Vagina (tissue), 2 donors: ENCODE measurements around the gene FAM83B. TPM values are rescaled to one million over a fixed set of nuclear protein-coding genes. Genes with fewer than 3 reads are reported as not detected.

Experiments used
- DNase-seq, 2 donors: peaks; one replicate each; pipeline ENCODE4 v3.0.0-alpha.2; 2017; ENCODE audit errors: extremely low spot score in 2 of 2
- H3K27ac ChIP-seq: fragments of 200-600 bp; sonication (generic); one replicate; pipeline ENCODE4 v1.5.1; 2019
- H3K27me3 ChIP-seq: fragments of 200-600 bp; sonication (generic); one replicate; pipeline ENCODE4 v1.5.1; 2019
- H3K36me3 ChIP-seq, 2 donors: fragments of 200-600 bp; sonication (generic); one replicate each; pipeline ENCODE4 v1.5.1; 2017 to 2019
- H3K4me1 ChIP-seq: fragments of 200-600 bp; sonication (generic); one replicate; pipeline ENCODE4 v1.5.1; 2019
- H3K4me3 ChIP-seq, 2 donors: fragments of 200-600 bp; sonication (generic); 1 replicate in 1 of 2; 2 replicates in 1 of 2; pipeline ENCODE4 v1.5.1; 2016 to 2019
- H3K9me3 ChIP-seq: fragments of 200-600 bp; sonication (generic); one replicate; pipeline ENCODE4 v1.5.1; 2019
- POLR2A ChIP-seq, 2 donors: fragments of 450-650 bp; IDR thresholded peaks; one replicate each; pipeline ENCODE4 v1.6.1; 2017; ENCODE audit warnings: antibody characterized with exemption in 2 of 2, mild to moderate bottlenecking in 2 of 2, moderate library complexity in 2 of 2
- POLR2AphosphoS5 ChIP-seq, 2 donors: sonication (generic); formaldehyde crosslinking; IDR thresholded peaks; one replicate each; pipeline ENCODE4 v1.9.0; 2017; ENCODE audit warnings: antibody characterized with exemption in 2 of 2, mild to moderate bottlenecking in 2 of 2, low read depth in 1 of 2; ENCODE audit not compliant: insufficient read depth in 1 of 2
- intact Hi-C: fragments of 100-400 bp; cut with DNase I; formaldehyde crosslinking; loops from one replicate; pipeline ENCODE4 v1.15.1; 2023
- total RNA-seq: library from RNA; depleted of rRNA; stranded (reverse); fragments of >200 nt; gene quantifications from one replicate; pipeline ENCODE4 v1.2.3, GENCODE V29; 2016
- TF ChIP-seq, protein P1 (sequence below), 3 experiments: fragments of 450-650 bp in 2 of 3; fragments of 200-600 bp in 1 of 3; sonication (generic) in 1 of 3; IDR thresholded peaks; one replicate each; pipeline ENCODE4 v1.5.1; 2017 to 2019; ENCODE audit warnings: antibody characterized with exemption in 3 of 3, mild to moderate bottlenecking in 2 of 3, moderate library complexity in 2 of 3

FAM83B gene
- total RNA-seq, 1 donor from 2014 or later = 35.8 TPM

DNA sequence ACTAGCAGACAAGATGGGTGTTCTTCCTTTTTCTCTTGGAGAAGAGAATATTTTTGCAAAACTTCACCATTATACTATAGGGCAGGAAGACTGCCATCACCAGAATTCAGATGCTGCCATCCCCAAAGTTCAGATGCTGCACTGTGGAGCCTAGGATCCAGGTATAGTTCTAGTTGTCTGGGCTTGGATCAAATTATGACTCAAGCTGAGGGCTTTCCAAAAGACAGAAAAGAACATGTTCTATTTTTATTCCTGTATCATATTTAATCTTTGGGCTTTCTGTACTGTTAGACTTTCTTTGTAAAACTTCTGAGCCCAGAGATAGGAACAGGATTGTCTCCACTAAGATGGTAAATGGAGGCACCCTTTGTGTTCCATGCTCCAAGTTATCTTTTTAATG lies 22.0 kb downstream of the FAM83B start:
- TF ChIP-seq POLR2AphosphoS5 (IDR thresholded peaks at IDR 0.05; ENCODE audit: insufficient read depth in 1 of 2, low read depth in 1 of 2) = no peak
- TF ChIP-seq POLR2A (IDR thresholded peaks at IDR 0.05) = no peak
- TF ChIP-seq, protein P1, sequence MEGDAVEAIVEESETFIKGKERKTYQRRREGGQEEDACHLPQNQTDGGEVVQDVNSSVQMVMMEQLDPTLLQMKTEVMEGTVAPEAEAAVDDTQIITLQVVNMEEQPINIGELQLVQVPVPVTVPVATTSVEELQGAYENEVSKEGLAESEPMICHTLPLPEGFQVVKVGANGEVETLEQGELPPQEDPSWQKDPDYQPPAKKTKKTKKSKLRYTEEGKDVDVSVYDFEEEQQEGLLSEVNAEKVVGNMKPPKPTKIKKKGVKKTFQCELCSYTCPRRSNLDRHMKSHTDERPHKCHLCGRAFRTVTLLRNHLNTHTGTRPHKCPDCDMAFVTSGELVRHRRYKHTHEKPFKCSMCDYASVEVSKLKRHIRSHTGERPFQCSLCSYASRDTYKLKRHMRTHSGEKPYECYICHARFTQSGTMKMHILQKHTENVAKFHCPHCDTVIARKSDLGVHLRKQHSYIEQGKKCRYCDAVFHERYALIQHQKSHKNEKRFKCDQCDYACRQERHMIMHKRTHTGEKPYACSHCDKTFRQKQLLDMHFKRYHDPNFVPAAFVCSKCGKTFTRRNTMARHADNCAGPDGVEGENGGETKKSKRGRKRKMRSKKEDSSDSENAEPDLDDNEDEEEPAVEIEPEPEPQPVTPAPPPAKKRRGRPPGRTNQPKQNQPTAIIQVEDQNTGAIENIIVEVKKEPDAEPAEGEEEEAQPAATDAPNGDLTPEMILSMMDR (IDR thresholded peaks at IDR 0.05) = no peak
- no peaks in the 10 kb centered on the region for H3K27me3 ChIP-seq
- H3K36me3 ChIP-seq = no peaks in the 10 kb centered on the region
- DNase-seq = no peak
- intact Hi-C loops = no loop called here
- no peaks in the 10 kb centered on the region for H3K4me1 ChIP-seq
- H3K9me3 ChIP-seq = no peaks in the 10 kb centered on the region
- no peak overlapping the region for H3K27ac ChIP-seq
- H3K4me3 ChIP-seq = no peak overlapping the region

DNA sequence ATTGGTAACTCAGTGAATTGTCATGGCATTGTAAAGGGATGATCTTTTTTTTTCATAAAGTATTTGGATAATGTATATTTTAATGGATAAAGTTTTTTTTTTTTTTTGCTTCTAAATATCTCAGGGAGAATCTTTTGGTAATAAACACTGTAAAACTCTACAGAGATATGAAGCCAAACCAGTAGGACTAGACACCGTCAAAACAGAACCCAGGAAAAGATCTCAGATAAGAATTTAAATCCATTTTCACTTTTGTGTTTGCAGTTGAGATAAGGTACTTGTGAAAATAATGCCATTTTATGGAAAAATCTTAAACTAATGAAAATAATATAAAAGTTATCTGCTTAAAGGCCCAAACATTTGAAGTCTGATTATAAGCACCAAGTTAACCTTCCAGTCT lies 27.0 kb downstream of the FAM83B start:
- intact Hi-C loops = no loop called here
- H3K36me3 ChIP-seq = no peaks in the 10 kb centered on the region
- H3K27ac ChIP-seq = no peak overlapping the region
- H3K9me3 ChIP-seq = no peaks in the 10 kb centered on the region
- H3K4me1 ChIP-seq = no peaks in the 10 kb centered on the region
- TF ChIP-seq, protein P1 (IDR thresholded peaks at IDR 0.05) = no peak
- TF ChIP-seq POLR2A (IDR thresholded peaks at IDR 0.05) (no peak), POLR2AphosphoS5 (IDR thresholded peaks at IDR 0.05; ENCODE audit: insufficient read depth in 1 of 2, low read depth in 1 of 2) (no peak)
- DNase-seq = no peak
- no peaks in the 10 kb centered on the region for H3K27me3 ChIP-seq
- no peak overlapping the region for H3K4me3 ChIP-seq

DNA sequence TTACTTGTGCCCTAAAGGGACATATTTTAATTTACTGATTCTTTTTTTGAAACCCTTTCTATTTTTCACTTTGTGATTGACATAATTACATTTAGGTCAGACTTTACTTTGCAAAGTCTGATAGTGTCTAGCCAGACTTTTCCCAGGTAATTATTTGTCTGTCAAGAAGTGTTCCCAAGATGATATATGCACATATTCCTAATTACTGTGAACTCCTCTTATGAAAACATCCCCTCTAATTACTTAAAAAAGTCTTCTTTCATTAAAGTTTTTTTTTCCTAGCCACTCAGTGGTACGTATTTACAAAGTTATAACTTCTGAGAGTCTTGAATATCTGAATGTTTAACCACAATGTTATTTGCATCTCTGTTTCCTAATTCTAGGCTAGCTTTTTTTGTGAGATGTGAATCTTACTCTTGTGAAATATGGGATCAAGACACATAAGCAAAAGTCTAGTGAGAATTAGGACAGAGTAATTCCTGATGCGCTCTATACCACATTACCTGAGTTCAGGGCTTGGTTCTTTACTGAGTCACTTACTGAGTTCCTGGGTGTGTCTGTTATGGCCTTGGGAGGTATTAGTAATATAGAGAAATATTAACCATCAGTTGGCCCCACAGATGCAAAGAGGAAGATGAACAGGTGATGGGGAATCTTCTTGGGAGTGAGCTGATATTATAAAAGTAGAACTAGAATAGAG lies 27.9 kb downstream of the FAM83B start:
- H3K4me1 ChIP-seq = no peaks in the 10 kb centered on the region
- no peak for DNase-seq
- intact Hi-C loops = no loop called here
- no peaks in the 10 kb centered on the region for H3K9me3 ChIP-seq
- no peaks in the 10 kb centered on the region for H3K36me3 ChIP-seq
- peak in 1 of 2 donors; percentile 64 for TF ChIP-seq POLR2AphosphoS5 (IDR thresholded peaks at IDR 0.05; ENCODE audit: insufficient read depth in 1 of 2, low read depth in 1 of 2)
- TF ChIP-seq POLR2A (IDR thresholded peaks at IDR 0.05) = no peak
- H3K4me3 ChIP-seq = no peak overlapping the region
- no peak overlapping the region for H3K27ac ChIP-seq
- no peaks in the 10 kb centered on the region for H3K27me3 ChIP-seq

DNA sequence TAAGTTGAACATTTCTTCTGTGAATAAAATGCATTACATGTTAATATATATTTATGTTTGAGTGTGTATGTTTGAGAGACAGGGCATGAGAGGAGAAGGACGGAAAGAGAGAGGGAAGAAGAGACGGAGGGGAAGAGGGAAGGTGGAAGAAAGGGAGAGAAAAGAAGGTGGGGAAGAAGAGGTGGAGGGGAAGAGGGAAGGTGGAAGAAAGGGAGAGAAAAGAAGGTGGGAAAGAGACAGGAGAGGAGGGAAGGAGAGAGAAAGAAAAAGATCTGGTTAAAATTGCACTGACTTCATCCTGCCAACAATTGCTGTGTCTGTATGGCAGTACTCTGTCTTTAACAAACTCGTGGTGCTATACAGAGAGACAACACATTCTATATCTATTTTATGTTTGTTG lies 29.0 kb downstream of the FAM83B start:
- Histone ChIP-seq H3K27me3 (no peaks in the 10 kb centered on the region), H3K9me3 (no peaks in the 10 kb centered on the region), H3K36me3 (no peaks in the 10 kb centered on the region), H3K4me3 (no peak overlapping the region), H3K4me1 (no peaks in the 10 kb centered on the region), H3K27ac (no peak overlapping the region)
- intact Hi-C loops = no loop called here
- no peak for DNase-seq
- TF ChIP-seq POLR2AphosphoS5 (IDR thresholded peaks at IDR 0.05; ENCODE audit: insufficient read depth in 1 of 2, low read depth in 1 of 2) (no peak), POLR2A (IDR thresholded peaks at IDR 0.05) (no peak)
- TF ChIP-seq, protein P1 (IDR thresholded peaks at IDR 0.05) = no peak

DNA sequence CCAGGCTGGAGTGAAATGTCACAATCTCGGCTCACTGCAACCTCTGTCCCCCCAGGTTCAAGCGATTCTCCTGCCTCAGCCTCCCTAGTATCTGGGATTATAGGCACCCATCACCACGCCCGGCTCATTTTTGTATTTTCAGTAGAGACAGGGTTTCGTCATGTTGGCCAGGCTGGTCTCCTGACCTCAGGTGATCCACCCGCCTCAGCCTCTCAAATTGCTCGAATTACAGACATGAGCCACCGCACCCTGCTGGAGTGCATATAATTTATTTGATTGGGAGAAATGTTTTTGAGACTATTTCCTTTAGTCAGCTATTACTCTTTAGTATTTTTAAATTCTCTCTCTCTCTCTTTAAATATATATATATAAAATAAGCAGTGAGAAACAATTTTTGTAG lies 29.8 kb downstream of the FAM83B start:
- DNase-seq = no peak
- no peaks in the 10 kb centered on the region for H3K27me3 ChIP-seq
- H3K4me3 ChIP-seq = no peak overlapping the region
- intact Hi-C loops = no loop called here
- no peaks in the 10 kb centered on the region for H3K9me3 ChIP-seq
- TF ChIP-seq POLR2A (IDR thresholded peaks at IDR 0.05) (no peak), POLR2AphosphoS5 (IDR thresholded peaks at IDR 0.05; ENCODE audit: insufficient read depth in 1 of 2, low read depth in 1 of 2) (no peak)
- TF ChIP-seq, protein P1 (IDR thresholded peaks at IDR 0.05) = no peak
- no peaks in the 10 kb centered on the region for H3K36me3 ChIP-seq
- H3K27ac ChIP-seq = no peak overlapping the region
- no peaks in the 10 kb centered on the region for H3K4me1 ChIP-seq
